ENCODE results near the gene LRRC1.

- no peak for TF ChIP-seq NRF1 (conservative IDR thresholded peaks at IDR 0.05; ENCODE audit: low read depth, low read length)
- no peak for TF ChIP-seq CTCF (IDR thresholded peaks at IDR 0.05 in 2 of 3, conservative IDR thresholded peaks at IDR 0.05 in 1 of 3; ENCODE audit: control insufficient read depth in 2 of 3, extremely low read depth in 1 of 3, insufficient read depth in 1 of 3, low read depth in 3 of 3, low read length in 3 of 3)
Observed at GRCh38 chr6:53906842-53907241, 112.0 kb downstream of the LRRC1 start.

Data from GM12878 (cell line).